GM21423 (cell line): ENCODE data around the gene CERK.

Source experiments
- ATAC-seq: cut with Tn5 transposase; IDR thresholded peaks from one replicate; pipeline ENCODE4 v1.9.1; 2021; ENCODE audit warnings: mild to moderate bottlenecking, moderate library complexity; ENCODE audit not compliant: unreplicated experiment

Gene CERK

GRCh38 chr22:46703996-46704370, 34.1 kb downstream of the CERK start:
- no peak for ATAC-seq

- no peak for ATAC-seq
Measured at GRCh38 chr22:46703171-46703995, 34.7 kb downstream of the CERK start.

GRCh38 chr22:46701262-46701661, 36.8 kb downstream of the CERK start:
- no peak for ATAC-seq

- no peak for ATAC-seq
Measured at GRCh38 chr22:46699091-46699490, 39.0 kb downstream of the CERK start.

- ATAC-seq = no peak
Measured at GRCh38 chr22:46697811-46698515, 40.1 kb downstream of the CERK start.

- ATAC-seq = no peak
Measured at GRCh38 chr22:46696614-46697013, 41.4 kb downstream of the CERK start.

- ATAC-seq = no peak
Measured at GRCh38 chr22:46696229-46696518, 41.9 kb downstream of the CERK start.

- no peak for ATAC-seq
Measured at GRCh38 chr22:46695346-46696228, 42.5 kb downstream of the CERK start.

GRCh38 chr22:46694416-46695170, 43.5 kb downstream of the CERK start:
- no peak for ATAC-seq

- ATAC-seq = no peak
Measured at GRCh38 chr22:46693634-46694415, 44.2 kb downstream of the CERK start.

GRCh38 chr22:46691571-46691970, 46.5 kb downstream of the CERK start:
- no peak for ATAC-seq

- no peak for ATAC-seq
Measured at GRCh38 chr22:46690146-46690545, 47.9 kb downstream of the CERK start.

- ATAC-seq = no peak
Measured at GRCh38 chr22:46688949-46689348, 49.1 kb downstream of the CERK start.

GRCh38 chr22:46687460-46687859, 50.6 kb downstream of the CERK start:
- ATAC-seq = no peak

GRCh38 chr22:46687048-46687444, 51.0 kb downstream of the CERK start:
- ATAC-seq = no peak

GRCh38 chr22:46686221-46687047, 51.6 kb downstream of the CERK start:
- ATAC-seq = no peak

- ATAC-seq = peak; percentile 79
Measured at GRCh38 chr22:46684706-46685105, 53.3 kb downstream of the CERK start.

- ATAC-seq = no peak
Measured at GRCh38 chr22:46682011-46682731, 55.9 kb downstream of the CERK start.

- ATAC-seq = no peak
Measured at GRCh38 chr22:46681010-46681409, 57.0 kb downstream of the CERK start.
